K562 (cell line): ENCODE results near the gene LMNTD2. TPM values are rescaled to one million over a fixed set of nuclear protein-coding genes. Genes with fewer than 3 reads are reported as not detected.

Source experiments
- BHLHE40 ChIP-seq: IDR thresholded peaks from 2 replicates; pipeline ENCODE4 v1.6.1; 2011; ENCODE audit warnings: low read length, improper control_type of control experiment
- C11orf30 ChIP-seq: fragments of 450-650 bp; IDR thresholded peaks from 2 replicates; pipeline ENCODE4 v1.6.1; 2016; ENCODE audit warnings: low read depth, mild to moderate bottlenecking
- CBFA2T2 ChIP-seq: fragments of 450-650 bp; conservative IDR thresholded peaks from 2 replicates; pipeline ENCODE4 v1.6.1; 2017; ENCODE audit warnings: mild to moderate bottlenecking
- HDAC2 ChIP-seq: fragments of 450-650 bp; IDR thresholded peaks from 2 replicates; pipeline ENCODE4 v1.6.1; 2016; ENCODE audit warnings: mild to moderate bottlenecking
- HDGF ChIP-seq: fragments of 450-650 bp; IDR thresholded peaks from 2 replicates; pipeline ENCODE4 v1.6.1; 2016
- LEF1 ChIP-seq: fragments of 450-650 bp; IDR thresholded peaks from 2 replicates; pipeline ENCODE4 v1.6.1; 2016; ENCODE audit warnings: mild to moderate bottlenecking
- MAFF ChIP-seq: IDR thresholded peaks from 2 replicates; pipeline ENCODE4 v1.6.1; 2012; ENCODE audit warnings: low read length, improper control_type of control experiment
- MAFK ChIP-seq: IDR thresholded peaks from 2 replicates; pipeline ENCODE4 v1.6.1; 2011; ENCODE audit warnings: low read length, improper control_type of control experiment
- MNT ChIP-seq, 2 experiments: fragments of 450-650 bp; conservative IDR thresholded peaks; 2 replicates each; pipeline ENCODE4 v1.6.1; 2017; ENCODE audit warnings: mild to moderate bottlenecking in 2 of 2, moderate library complexity in 2 of 2
- RAD51 ChIP-seq: fragments of 450-650 bp; IDR thresholded peaks from 2 replicates; pipeline ENCODE4 v1.7.1; 2016; ENCODE audit warnings: low read depth, mild to moderate bottlenecking, borderline replicate concordance
- ZEB2 ChIP-seq: fragments of 450-650 bp; IDR thresholded peaks from 2 replicates; pipeline ENCODE4 v1.6.1; 2016
- polyA plus RNA-seq, 8 experiments: library from polyadenylated mRNA; depleted of rRNA in 4 of 8; stranded (reverse) in 5 of 8; unstranded in 3 of 8; fragments of >200 nt; fragmentation: Nextera tagmentation in 2 of 8; fragmentation: Illumina TruSeq in 1 of 8; extraction: Ambion mirVana in 2 of 8; extraction: Trizol in 1 of 8; gene quantifications; 2 replicates each; pipeline versions ENCODE4 v1.2.1 to v1.2.3, GENCODE V29; 2011 to 2014; ENCODE audit warnings: inconsistent platforms in 1 of 8, missing spikeins in 1 of 8
- total RNA-seq, 7 experiments: library from RNA; depleted of rRNA in 6 of 7; stranded (reverse); fragments of >200 nt in 6 of 7; fragmentation: Illumina TruSeq in 2 of 7; extraction: Trizol in 2 of 7; gene quantifications; 2 replicates each; pipeline versions ENCODE4 v1.2.1 to v1.2.3, GENCODE V29; 2011 to 2021; ENCODE audit warnings: low replicate concordance in 1 of 7
- TF ChIP-seq, protein P1 (sequence below): sonication (generic); formaldehyde crosslinking; IDR thresholded peaks from 2 replicates; pipeline ENCODE4 v1.9.0; 2022; ENCODE audit warnings: mild to moderate bottlenecking, missing genetic modification reagents
- TF ChIP-seq, protein P2 (sequence below): sonication (generic); formaldehyde crosslinking; IDR thresholded peaks from 2 replicates; pipeline ENCODE4 v1.5.0; 2020; ENCODE audit warnings: missing genetic modification reagents
- TF ChIP-seq, protein P3 (sequence below): fragments of 450-650 bp; IDR thresholded peaks from 2 replicates; pipeline ENCODE4 v1.6.1; 2017; ENCODE audit warnings: antibody characterized with exemption, mild to moderate bottlenecking

LMNTD2 gene
- total and polyA plus RNA-seq, 9 of the 15 experiments (the other 6 are each of a cell fraction or from before 2014, with no cell fraction given): 0.48 to 4.2 (median 1.5) TPM; not detected in 3

- TF ChIP-seq, protein P1, sequence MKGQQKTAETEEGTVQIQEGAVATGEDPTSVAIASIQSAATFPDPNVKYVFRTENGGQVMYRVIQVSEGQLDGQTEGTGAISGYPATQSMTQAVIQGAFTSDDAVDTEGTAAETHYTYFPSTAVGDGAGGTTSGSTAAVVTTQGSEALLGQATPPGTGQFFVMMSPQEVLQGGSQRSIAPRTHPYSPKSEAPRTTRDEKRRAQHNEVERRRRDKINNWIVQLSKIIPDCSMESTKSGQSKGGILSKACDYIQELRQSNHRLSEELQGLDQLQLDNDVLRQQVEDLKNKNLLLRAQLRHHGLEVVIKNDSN: peak; percentile 84
- peak; percentile 45; the same call in 1 of the 2 replicates for TF ChIP-seq ZEB2
- TF ChIP-seq, protein P2, sequence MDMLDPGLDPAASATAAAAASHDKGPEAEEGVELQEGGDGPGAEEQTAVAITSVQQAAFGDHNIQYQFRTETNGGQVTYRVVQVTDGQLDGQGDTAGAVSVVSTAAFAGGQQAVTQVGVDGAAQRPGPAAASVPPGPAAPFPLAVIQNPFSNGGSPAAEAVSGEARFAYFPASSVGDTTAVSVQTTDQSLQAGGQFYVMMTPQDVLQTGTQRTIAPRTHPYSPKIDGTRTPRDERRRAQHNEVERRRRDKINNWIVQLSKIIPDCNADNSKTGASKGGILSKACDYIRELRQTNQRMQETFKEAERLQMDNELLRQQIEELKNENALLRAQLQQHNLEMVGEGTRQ (CRISPR knock-in tag): peak; percentile 82
- peak; percentile 79 for TF ChIP-seq BHLHE40
- TF ChIP-seq MNT (conservative IDR thresholded peaks at IDR 0.05): peak in 1 of 2 experiments; percentile 32; a peak in 1 of 4 replicates
- peak; percentile 90 for TF ChIP-seq CBFA2T2
- peak; percentile 98 for TF ChIP-seq RAD51
- peak; percentile 57; the same call in 1 of the 2 replicates for TF ChIP-seq LEF1
- TF ChIP-seq, protein P3, sequence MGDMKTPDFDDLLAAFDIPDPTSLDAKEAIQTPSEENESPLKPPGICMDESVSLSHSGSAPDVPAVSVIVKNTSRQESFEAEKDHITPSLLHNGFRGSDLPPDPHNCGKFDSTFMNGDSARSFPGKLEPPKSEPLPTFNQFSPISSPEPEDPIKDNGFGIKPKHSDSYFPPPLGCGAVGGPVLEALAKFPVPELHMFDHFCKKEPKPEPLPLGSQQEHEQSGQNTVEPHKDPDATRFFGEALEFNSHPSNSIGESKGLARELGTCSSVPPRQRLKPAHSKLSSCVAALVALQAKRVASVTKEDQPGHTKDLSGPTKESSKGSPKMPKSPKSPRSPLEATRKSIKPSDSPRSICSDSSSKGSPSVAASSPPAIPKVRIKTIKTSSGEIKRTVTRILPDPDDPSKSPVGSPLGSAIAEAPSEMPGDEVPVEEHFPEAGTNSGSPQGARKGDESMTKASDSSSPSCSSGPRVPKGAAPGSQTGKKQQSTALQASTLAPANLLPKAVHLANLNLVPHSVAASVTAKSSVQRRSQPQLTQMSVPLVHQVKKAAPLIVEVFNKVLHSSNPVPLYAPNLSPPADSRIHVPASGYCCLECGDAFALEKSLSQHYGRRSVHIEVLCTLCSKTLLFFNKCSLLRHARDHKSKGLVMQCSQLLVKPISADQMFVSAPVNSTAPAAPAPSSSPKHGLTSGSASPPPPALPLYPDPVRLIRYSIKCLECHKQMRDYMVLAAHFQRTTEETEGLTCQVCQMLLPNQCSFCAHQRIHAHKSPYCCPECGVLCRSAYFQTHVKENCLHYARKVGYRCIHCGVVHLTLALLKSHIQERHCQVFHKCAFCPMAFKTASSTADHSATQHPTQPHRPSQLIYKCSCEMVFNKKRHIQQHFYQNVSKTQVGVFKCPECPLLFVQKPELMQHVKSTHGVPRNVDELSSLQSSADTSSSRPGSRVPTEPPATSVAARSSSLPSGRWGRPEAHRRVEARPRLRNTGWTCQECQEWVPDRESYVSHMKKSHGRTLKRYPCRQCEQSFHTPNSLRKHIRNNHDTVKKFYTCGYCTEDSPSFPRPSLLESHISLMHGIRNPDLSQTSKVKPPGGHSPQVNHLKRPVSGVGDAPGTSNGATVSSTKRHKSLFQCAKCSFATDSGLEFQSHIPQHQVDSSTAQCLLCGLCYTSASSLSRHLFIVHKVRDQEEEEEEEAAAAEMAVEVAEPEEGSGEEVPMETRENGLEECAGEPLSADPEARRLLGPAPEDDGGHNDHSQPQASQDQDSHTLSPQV: 0 out of 2 replicates have a peak, but pooled peaks have one; percentile 25
- peak; percentile 83 for TF ChIP-seq C11orf30
- TF ChIP-seq HDGF: peak; percentile 64; the same call in 1 of the 2 replicates
- peak; percentile 49; the same call in 1 of the 2 replicates for TF ChIP-seq MAFF
- peak; percentile 61 for TF ChIP-seq MAFK
- 0 out of 2 replicates have a peak, but pooled peaks have one; percentile 15 for TF ChIP-seq HDAC2
These were observed 13.6 kb upstream of the LMNTD2 start (continued) for GRCh38 chr11:574031-574570.
